HEK293 (cell line): Measurements from ENCODE around the gene MKI67.

Source experiments
- KLF9 ChIP-seq: fragments of 450-650 bp; formaldehyde crosslinking; IDR thresholded peaks from 2 replicates; pipeline ENCODE4 v1.5.1; 2016; ENCODE audit warnings: missing biosample characterization, missing genetic modification characterization, low read depth
- MYNN ChIP-seq: fragments of 450-650 bp; formaldehyde crosslinking; IDR thresholded peaks from 2 replicates; pipeline ENCODE4 v1.5.1; 2016; ENCODE audit warnings: missing biosample characterization, missing genetic modification characterization, borderline replicate concordance
- SCRT2 ChIP-seq: fragments of 450-650 bp; formaldehyde crosslinking; IDR thresholded peaks from 2 replicates; pipeline ENCODE4 v1.5.1; 2016; ENCODE audit warnings: missing biosample characterization, missing genetic modification characterization
- TCF7L2 ChIP-seq: IDR thresholded peaks from 2 replicates; pipeline ENCODE4 v1.6.1; 2011; ENCODE audit warnings: low read depth, mild to moderate bottlenecking, inconsistent platforms, low read length, moderate library complexity, borderline replicate concordance
- ZFP37 ChIP-seq: fragments of 450-650 bp; formaldehyde crosslinking; IDR thresholded peaks from 2 replicates; pipeline ENCODE4 v1.5.1; 2016; ENCODE audit warnings: missing biosample characterization, missing genetic modification characterization
- ZNF138 ChIP-seq: fragments of 450-650 bp; formaldehyde crosslinking; IDR thresholded peaks from 2 replicates; pipeline ENCODE4 v1.5.1; 2016; ENCODE audit warnings: missing biosample characterization, missing genetic modification characterization, borderline replicate concordance
- ZNF155 ChIP-seq: fragments of 450-650 bp; formaldehyde crosslinking; IDR thresholded peaks from 2 replicates; pipeline ENCODE4 v1.5.1; 2016; ENCODE audit warnings: missing biosample characterization, missing genetic modification characterization
- ZNF274 ChIP-seq, 2 experiments: fragments of 200-500 bp in 1 of 2; fragments of 450-650 bp in 1 of 2; sonication (Bioruptor generic) in 1 of 2; formaldehyde crosslinking in 1 of 2; IDR thresholded peaks; 2 replicates each; pipeline versions ENCODE4 v1.5.1 to v1.6.1; 2014 to 2016; ENCODE audit warnings: borderline replicate concordance in 1 of 2, inconsistent platforms in 1 of 2, low read length in 1 of 2, missing biosample characterization in 1 of 2, missing genetic modification characterization in 1 of 2
- ZNF654 ChIP-seq: fragments of 450-650 bp; formaldehyde crosslinking; IDR thresholded peaks from 2 replicates; pipeline ENCODE4 v1.5.1; 2016; ENCODE audit warnings: low read depth, missing biosample characterization, missing genetic modification characterization
- ZNF660 ChIP-seq: fragments of 450-650 bp; IDR thresholded peaks from 2 replicates; pipeline ENCODE4 v1.5.1; 2018; ENCODE audit warnings: missing biosample characterization, mild to moderate bottlenecking, missing genetic modification characterization
- ZNF677 ChIP-seq: fragments of 450-650 bp; IDR thresholded peaks from 2 replicates; pipeline ENCODE4 v1.5.0; 2018; ENCODE audit warnings: missing biosample characterization, mild to moderate bottlenecking, missing genetic modification characterization, moderate library complexity
- TF ChIP-seq, protein P1 (sequence below): fragments of 450-650 bp; formaldehyde crosslinking; IDR thresholded peaks from 2 replicates; pipeline ENCODE4 v1.5.1; 2016; ENCODE audit warnings: missing biosample characterization, missing genetic modification characterization
- TF ChIP-seq, protein P2 (sequence below): fragments of 450-650 bp; formaldehyde crosslinking; IDR thresholded peaks from 2 replicates; pipeline ENCODE4 v1.5.1; 2016; ENCODE audit warnings: missing biosample characterization, missing genetic modification characterization
- TF ChIP-seq, protein P3 (sequence below): fragments of 450-650 bp; formaldehyde crosslinking; IDR thresholded peaks from 2 replicates; pipeline ENCODE4 v1.5.1; 2016; ENCODE audit warnings: missing biosample characterization, missing genetic modification characterization, low read depth

DNA sequence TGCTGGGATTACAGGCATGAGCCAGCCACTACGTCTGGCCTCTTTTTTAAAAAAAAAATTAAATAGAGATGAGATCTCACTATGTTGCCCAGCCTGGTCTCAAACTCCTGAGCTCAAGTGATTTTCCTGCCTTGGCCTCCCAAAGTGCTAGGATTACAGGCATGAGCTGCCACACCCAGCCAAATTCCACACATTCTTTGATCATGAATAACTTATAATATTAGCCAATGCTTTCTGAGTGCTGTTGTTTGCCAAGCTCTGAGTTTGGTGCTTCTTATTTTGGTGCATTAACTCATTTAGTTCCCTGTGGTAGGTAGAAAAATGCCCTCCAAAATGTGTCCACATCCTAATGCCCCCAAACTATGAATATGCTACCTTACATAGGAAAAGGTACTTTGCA is 47.2 kb upstream of the MKI67 start:
- TF ChIP-seq, protein P1, sequence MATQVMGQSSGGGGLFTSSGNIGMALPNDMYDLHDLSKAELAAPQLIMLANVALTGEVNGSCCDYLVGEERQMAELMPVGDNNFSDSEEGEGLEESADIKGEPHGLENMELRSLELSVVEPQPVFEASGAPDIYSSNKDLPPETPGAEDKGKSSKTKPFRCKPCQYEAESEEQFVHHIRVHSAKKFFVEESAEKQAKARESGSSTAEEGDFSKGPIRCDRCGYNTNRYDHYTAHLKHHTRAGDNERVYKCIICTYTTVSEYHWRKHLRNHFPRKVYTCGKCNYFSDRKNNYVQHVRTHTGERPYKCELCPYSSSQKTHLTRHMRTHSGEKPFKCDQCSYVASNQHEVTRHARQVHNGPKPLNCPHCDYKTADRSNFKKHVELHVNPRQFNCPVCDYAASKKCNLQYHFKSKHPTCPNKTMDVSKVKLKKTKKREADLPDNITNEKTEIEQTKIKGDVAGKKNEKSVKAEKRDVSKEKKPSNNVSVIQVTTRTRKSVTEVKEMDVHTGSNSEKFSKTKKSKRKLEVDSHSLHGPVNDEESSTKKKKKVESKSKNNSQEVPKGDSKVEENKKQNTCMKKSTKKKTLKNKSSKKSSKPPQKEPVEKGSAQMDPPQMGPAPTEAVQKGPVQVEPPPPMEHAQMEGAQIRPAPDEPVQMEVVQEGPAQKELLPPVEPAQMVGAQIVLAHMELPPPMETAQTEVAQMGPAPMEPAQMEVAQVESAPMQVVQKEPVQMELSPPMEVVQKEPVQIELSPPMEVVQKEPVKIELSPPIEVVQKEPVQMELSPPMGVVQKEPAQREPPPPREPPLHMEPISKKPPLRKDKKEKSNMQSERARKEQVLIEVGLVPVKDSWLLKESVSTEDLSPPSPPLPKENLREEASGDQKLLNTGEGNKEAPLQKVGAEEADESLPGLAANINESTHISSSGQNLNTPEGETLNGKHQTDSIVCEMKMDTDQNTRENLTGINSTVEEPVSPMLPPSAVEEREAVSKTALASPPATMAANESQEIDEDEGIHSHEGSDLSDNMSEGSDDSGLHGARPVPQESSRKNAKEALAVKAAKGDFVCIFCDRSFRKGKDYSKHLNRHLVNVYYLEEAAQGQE (tag by site-specific recombination), result no peak
- TF ChIP-seq, protein P2, sequence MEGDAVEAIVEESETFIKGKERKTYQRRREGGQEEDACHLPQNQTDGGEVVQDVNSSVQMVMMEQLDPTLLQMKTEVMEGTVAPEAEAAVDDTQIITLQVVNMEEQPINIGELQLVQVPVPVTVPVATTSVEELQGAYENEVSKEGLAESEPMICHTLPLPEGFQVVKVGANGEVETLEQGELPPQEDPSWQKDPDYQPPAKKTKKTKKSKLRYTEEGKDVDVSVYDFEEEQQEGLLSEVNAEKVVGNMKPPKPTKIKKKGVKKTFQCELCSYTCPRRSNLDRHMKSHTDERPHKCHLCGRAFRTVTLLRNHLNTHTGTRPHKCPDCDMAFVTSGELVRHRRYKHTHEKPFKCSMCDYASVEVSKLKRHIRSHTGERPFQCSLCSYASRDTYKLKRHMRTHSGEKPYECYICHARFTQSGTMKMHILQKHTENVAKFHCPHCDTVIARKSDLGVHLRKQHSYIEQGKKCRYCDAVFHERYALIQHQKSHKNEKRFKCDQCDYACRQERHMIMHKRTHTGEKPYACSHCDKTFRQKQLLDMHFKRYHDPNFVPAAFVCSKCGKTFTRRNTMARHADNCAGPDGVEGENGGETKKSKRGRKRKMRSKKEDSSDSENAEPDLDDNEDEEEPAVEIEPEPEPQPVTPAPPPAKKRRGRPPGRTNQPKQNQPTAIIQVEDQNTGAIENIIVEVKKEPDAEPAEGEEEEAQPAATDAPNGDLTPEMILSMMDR (tag by site-specific recombination), result no peak
- no peak for TF ChIP-seq ZNF660 (tag by site-specific recombination)
- TF ChIP-seq, protein P3, sequence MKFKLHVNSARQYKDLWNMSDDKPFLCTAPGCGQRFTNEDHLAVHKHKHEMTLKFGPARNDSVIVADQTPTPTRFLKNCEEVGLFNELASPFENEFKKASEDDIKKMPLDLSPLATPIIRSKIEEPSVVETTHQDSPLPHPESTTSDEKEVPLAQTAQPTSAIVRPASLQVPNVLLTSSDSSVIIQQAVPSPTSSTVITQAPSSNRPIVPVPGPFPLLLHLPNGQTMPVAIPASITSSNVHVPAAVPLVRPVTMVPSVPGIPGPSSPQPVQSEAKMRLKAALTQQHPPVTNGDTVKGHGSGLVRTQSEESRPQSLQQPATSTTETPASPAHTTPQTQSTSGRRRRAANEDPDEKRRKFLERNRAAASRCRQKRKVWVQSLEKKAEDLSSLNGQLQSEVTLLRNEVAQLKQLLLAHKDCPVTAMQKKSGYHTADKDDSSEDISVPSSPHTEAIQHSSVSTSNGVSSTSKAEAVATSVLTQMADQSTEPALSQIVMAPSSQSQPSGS (tag by site-specific recombination), result no peak
- TF ChIP-seq KLF9, result no peak
- no peak for TF ChIP-seq MYNN (tag by site-specific recombination)
- no peak for TF ChIP-seq ZNF138
- no peak for TF ChIP-seq ZFP37 (tag by site-specific recombination)
- TF ChIP-seq ZNF155, result no peak
- TF ChIP-seq ZNF654, result no peak
- no peak for TF ChIP-seq ZNF677 (tag by site-specific recombination)
- no peak for TF ChIP-seq SCRT2 (tag by site-specific recombination)
- TF ChIP-seq ZNF274 (IDR thresholded peaks at IDR 0.05; ENCODE audit: low read length), result no peak
- TF ChIP-seq ZNF274 (tag by site-specific recombination; IDR thresholded peaks at IDR 0.05; ENCODE audit: borderline replicate concordance), result no peak
- TF ChIP-seq TCF7L2, result no peak
